Measurements from ENCODE around the gene PPP1R1A.
A peak's percentile ranks its signal among the peaks of the same experiment; 100 is the strongest.

PPP1R1A gene

DNA sequence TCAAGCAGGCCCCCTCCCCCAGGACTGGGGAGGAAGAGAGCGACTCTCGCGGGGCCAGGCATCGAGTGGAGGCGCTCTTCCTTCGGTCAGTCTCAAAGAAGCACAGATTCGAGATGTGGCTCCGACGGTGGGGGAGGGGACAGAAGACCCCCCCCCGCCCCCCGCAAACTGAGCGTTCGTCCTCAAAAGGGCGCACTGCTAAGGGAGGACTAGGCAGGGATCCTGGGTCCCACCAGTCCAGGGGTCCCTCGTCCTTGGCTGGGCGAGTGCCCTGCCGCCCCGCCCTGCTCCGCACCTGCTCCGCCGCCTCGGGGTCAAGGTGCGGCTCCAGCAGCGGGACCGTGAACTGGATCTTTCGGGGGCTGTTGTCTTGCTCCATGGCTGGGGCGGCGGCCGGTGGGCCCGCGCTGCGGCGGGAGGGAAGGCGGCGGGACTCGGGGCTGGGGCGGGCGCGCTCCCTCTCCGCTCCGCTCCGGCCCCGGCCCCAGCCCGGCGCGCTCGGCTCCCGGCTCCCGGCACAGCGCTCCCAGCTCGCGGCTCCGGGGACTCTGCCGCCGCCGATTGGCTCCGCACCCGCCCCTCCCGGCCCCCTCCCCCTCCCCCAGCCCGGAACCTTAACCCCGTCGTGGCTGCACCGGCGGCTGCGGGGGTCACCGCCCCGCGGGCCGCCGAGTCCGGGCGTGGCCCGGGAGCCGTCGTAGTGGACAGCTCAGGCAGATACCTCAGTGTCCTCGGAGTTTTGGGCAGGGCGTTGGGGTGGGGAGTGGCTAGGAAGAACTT is at the start of gene PPP1R1A:
PPP1R1A (minus strand) TSS at position 550 of the 780 bp plus-strand sequence; CDS start at position 379, 171 bp downstream.
- DNase-seq: peak; percentile 52

- no peak for DNase-seq
These were observed 46.3 kb upstream of the PPP1R1A start, which contains the start of gene LACRT for GRCh38 chr12:54634795-54635194. LACRT (minus strand) TSS chr12:54634895; CDS start chr12:54634841, 54 bp downstream.

DNA sequence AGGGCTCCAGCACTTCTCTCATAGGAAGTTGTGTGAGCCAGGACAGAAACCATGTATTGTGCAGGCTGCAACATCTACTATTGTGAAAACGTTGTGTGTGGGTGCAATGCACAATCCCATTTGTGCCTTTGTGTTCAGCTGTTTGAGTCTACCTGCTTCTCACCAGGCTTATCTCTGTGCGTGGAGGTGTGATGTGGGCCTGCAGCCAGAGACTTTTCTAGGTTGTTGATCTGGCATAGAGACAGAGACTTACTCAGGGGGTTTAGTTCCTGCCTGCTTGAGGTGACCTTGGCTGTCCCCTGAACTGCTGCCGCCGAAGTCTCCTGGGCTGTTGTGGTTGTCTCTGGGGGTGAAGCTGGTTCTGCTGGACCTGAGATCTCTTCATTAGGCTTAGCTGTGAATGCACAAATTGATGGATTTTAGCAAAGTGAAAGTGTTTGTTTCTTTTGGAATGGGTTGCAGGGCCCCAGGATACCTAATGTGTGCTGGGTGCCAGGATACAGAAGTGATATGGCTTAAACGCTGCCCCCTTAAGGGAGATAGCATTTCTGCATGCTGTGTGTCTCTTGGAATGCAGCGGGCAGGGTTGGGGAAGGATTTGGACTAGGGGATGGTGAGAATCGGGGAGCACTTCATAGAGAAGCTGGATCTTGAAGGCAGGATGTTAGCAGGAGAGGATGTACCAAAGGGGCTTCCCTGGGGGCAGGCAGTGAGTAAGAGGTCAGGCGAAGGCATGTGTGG is 43.7 kb upstream of the PPP1R1A start:
- DNase-seq: no peak

- DNase-seq: no peak
These were observed 43.1 kb upstream of the PPP1R1A start for GRCh38 chr12:54631551-54631950.

DNA sequence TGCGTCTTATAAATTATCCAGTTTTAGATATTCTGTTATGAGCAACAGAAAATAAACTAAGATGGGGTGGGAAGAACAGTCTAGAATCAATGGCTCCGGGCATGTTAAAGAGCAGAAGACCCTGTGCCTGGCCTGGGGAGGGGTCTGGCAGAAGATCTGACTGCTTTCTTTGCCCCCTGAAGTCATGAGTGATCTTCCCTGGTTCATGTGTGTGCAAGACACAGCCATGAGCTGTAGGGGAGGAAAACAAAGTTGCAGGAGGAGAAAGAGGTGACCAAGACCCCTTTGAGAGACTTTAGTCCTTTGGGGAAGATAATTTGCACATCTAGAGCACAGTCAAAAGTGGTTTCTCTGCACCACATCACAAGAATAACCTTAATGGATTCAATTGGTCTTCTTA is 41.5 kb upstream of the PPP1R1A start:
- DNase-seq: no peak

DNA sequence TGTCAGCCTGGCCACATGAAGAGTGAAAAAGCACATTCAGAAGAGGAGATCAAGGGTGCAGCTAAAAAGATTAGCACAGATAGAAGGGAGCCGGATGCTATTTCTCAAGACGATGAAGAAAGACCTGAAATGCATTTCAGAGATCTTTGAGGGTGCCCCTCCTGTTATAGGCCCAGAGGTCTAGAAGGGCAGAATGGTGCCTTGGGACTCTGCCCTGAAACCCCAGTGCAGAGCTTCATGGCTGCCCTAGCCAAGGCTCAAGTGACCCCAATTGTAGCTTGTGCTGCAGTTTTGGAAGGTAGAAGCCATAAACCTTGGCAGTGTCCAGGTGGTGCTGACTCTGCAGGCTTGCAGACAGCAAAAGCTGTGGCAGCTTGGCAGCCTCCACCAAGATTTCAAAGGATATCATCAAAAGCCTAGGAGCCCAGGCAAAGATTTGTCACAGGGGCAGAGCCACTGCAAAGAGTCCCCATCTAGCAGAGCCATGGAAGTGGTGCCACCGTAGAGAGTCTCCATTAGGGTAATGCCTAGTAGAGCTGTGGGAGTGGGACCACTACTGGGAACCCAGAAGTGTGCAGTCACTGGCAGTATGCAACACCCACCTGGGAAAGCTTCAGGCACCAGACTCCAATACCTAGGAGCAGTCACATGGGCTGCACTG is 39.9 kb upstream of the PPP1R1A start:
- DNase-seq: no peak

GRCh38 chr12:54627304-54627703 is 38.8 kb upstream of the PPP1R1A start:
- DNase-seq: no peak

DNA sequence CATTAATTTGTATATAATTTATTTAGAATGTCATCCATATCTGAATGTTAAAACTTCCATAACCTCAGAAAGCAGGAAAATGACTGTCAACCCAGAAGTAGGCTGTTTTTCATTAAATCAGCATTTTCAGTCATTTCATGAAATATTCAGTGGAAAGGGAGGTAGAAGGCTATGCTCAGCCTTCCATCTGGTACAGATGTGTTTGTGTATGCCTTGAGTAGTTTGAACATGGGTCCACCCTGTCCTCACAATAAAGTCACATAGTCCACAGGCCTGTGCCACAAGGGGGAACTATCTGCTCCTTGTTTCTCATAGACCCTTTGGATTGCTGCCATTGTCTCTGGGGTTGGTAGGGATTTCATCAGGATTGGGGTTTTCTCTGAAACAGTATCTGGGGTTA is 37.1 kb upstream of the PPP1R1A start:
- DNase-seq: no peak

- DNase-seq: no peak
These were observed 36.1 kb upstream of the PPP1R1A start for GRCh38 chr12:54624315-54625279.

DNA sequence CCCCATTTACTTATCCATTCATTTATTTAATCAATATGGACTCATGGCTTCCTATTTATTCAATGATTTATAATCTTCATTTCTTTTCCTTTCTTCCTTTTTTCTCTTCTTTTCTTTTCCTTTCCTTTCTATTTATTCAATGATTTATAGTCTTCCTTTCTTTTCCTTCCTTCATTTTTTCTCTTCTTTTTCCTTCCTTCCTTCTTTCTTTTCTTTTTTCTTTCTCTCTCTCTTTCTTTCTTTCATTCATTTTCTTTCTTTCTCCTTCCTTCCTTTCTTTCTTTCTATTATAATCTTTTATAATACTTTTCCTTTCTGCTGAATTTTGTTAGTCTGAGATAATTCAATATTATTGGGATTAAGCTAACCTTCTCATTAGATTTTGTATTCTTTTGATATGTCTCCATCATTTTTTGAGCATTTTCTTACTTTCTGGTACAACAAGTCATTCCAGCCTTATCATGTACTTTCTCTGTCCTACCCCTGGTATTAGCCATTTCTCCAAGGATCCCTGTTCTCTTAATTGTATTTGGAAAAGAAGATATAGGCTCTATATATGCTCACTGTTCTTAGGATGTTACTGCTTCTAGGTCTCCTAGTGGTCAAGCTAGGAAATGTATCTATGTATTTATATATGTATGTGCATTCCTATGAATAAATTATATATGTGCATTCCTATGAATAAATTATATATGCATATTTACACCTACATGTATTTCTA is 34.2 kb upstream of the PPP1R1A start:
- DNase-seq: peak; percentile 54

GRCh38 chr12:54616933-54617680 is 28.6 kb upstream of the PPP1R1A start:
- no peak for DNase-seq

DNA sequence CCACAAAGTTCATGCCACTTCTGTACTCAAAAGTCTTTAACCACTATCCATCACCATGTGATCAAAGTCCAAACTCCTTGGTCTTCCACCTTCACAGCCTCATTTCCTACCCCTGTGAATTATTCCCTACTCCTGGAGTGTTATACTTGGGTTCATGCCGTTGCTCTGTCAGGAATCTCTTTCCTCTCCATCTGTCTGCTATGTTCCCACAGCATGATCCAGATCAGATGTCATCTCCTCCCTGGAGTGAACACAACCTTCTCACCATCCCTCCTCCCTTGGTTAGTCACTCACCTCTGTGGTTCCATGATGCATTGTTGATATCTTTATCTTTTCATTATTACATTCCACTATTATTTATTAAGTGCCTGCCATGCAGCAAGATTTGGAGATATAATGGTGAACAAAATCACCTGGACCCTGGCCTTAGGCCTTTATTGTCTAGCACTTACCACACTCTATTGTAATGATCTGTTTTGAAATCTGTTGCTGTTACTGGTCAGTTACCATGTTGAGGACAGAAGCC is 23.8 kb upstream of the PPP1R1A start:
- no peak for DNase-seq

GRCh38 chr12:54611715-54612149 is 23.3 kb upstream of the PPP1R1A start:
- no peak for DNase-seq

GRCh38 chr12:54608769-54609168 is 20.3 kb upstream of the PPP1R1A start:
- DNase-seq: peak; percentile 19

- DNase-seq: no peak
These were observed 19.7 kb upstream of the PPP1R1A start for GRCh38 chr12:54608156-54608555.

DNA sequence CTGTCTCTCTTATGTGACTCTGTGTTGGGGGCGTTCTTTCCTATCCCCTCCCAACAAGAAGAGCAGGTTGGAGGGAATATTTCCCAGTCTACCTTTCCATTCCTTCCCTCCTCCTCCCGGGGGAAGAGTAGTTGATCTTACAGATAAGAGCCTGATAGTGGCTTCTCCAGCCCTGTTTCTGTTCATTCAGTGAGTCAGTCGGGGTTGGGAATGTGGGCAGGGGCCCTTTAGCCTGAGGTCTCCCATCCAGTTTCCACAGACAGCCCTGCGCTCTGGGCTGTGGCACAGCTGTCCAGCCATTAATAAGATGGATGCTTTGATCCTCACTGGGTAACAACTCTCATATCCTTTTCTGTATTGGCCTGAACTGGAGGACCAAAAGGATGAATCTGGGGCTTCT is 18.1 kb upstream of the PPP1R1A start:
- no peak for DNase-seq

- no peak for DNase-seq
These were observed 16.9 kb upstream of the PPP1R1A start for GRCh38 chr12:54605138-54605970.

- no peak for DNase-seq
These were observed 16.0 kb upstream of the PPP1R1A start for GRCh38 chr12:54604436-54604835.

- DNase-seq: no peak
These were observed 15.4 kb upstream of the PPP1R1A start for GRCh38 chr12:54603872-54604271.
